Endothelial cell of umbilical vein (primary cell): ENCODE measurements around the gene DENND1A. TPM values are rescaled to one million over a fixed set of nuclear protein-coding genes. Genes with fewer than 3 reads are reported as not detected.

Source experiments
- BruUV-seq: library from RNA; stranded (reverse); fragments of 400-500 nt; replicated peaks from 2 replicates; lab custom pipeline; 2021; lab: Mats Ljungman, UMichigan
- CTCF ChIA-PET: fragments of 300-600, 350-600 bp; sonication (Branson Sonifier 250); formaldehyde crosslinking; loops from one replicate; lab custom pipeline; 2021; ENCODE audit warnings: antibody characterized with exemption, inconsistent platforms; lab: Charles Lee
- POLR2A ChIA-PET: fragments of 300-600, 350-600 bp; sonication (Branson Sonifier 250); formaldehyde crosslinking; loops from one replicate; lab custom pipeline; 2021; ENCODE audit warnings: antibody characterized with exemption, inconsistent platforms; lab: Charles Lee
- DNase-seq: peaks from one replicate; pipeline ENCODE4 v3.0.0-alpha.2; 2011; ENCODE audit warnings: low read depth, low spot score
- FAIRE-seq: peaks from 2 replicates; lab custom pipeline; 2011; peaks lifted over from hg19 to GRCh38; lab: Jason Lieb, UNC
- H2AFZ ChIP-seq: 2 replicates; pipeline ENCODE4 v1.6.0; 2012; ENCODE audit warnings: low read depth, low read length, control low read depth, inconsistent platforms
- H3K27ac ChIP-seq: 2 replicates; pipeline ENCODE4 v1.5.1; 2011; ENCODE audit warnings: low read depth, mild to moderate bottlenecking, control low read depth, low read length, moderate library complexity; ENCODE audit not compliant: insufficient read depth
- H3K27me3 ChIP-seq, 2 experiments: 2 replicates each; pipeline versions ENCODE4 v1.6.0 to v1.6.1; 2011; ENCODE audit warnings: low read length in 2 of 2, mixed read lengths in 1 of 2; ENCODE audit not compliant: control insufficient read depth in 2 of 2, insufficient read depth in 2 of 2
- H3K36me3 ChIP-seq, 2 experiments: 2 replicates in 1 of 2; 3 replicates in 1 of 2; pipeline ENCODE4 v1.5.1; 2011; ENCODE audit warnings: low read length in 2 of 2, mild to moderate bottlenecking in 1 of 2, moderate library complexity in 1 of 2; ENCODE audit not compliant: control insufficient read depth in 2 of 2, insufficient read depth in 2 of 2; ENCODE audit errors: extremely low read depth in 1 of 2
- H3K4me1 ChIP-seq: 3 replicates; pipeline ENCODE4 v1.5.1; 2011; ENCODE audit warnings: mild to moderate bottlenecking, low read length; ENCODE audit not compliant: control insufficient read depth, insufficient read depth; ENCODE audit errors: extremely low read depth
- H3K4me2 ChIP-seq: 2 replicates; pipeline ENCODE4 v1.6.1; 2011; ENCODE audit warnings: low read length, control low read depth, mixed read lengths; ENCODE audit not compliant: insufficient read depth
- H3K4me3 ChIP-seq, 3 experiments: fragments of 200-600 bp in 1 of 3; sonication (generic), shearing (Covaris generic) in 1 of 3; replicated peaks in 1 of 3; 2 replicates each; pipeline ENCODE4 v1.5.1; 2011 to 2016; ENCODE audit warnings: control low read depth in 3 of 3, low read length in 3 of 3, mild to moderate bottlenecking in 2 of 3, inconsistent platforms in 1 of 3, low read depth in 1 of 3, moderate library complexity in 1 of 3; ENCODE audit not compliant: insufficient read depth in 1 of 3
- H3K79me2 ChIP-seq: 2 replicates; pipeline ENCODE4 v1.6.0; 2012; ENCODE audit warnings: low read length, inconsistent platforms; ENCODE audit not compliant: control insufficient read depth, insufficient read depth
- H3K9ac ChIP-seq: replicated peaks from 2 replicates; pipeline ENCODE3; 2011; ENCODE audit warnings: low read length, control low read depth; ENCODE audit not compliant: insufficient read depth; ENCODE audit errors: extremely low read depth
- H3K9me1 ChIP-seq: replicated peaks from 3 replicates; pipeline ENCODE4 v1.6.0; 2011; ENCODE audit warnings: mild to moderate bottlenecking, low read length; ENCODE audit not compliant: control insufficient read depth, insufficient read depth; ENCODE audit errors: extremely low read depth
- H3K9me3 ChIP-seq: replicated peaks from 2 replicates; pipeline ENCODE4 v1.5.1; 2012; ENCODE audit warnings: low read length, inconsistent platforms; ENCODE audit not compliant: control insufficient read depth, insufficient read depth
- H4K20me1 ChIP-seq: replicated peaks from 2 replicates; pipeline ENCODE3; 2011; ENCODE audit warnings: mild to moderate bottlenecking, low read length; ENCODE audit not compliant: control insufficient read depth, insufficient read depth; ENCODE audit errors: extremely low read depth
- CTCF ChIP-seq, 2 donors: IDR thresholded peaks; 1 replicate in 1 of 2; 2 replicates in 1 of 2; pipeline ENCODE4 v1.5.1; 2011; ENCODE audit warnings: low read length in 2 of 2, mild to moderate bottlenecking in 2 of 2, moderate library complexity in 2 of 2, control low read depth in 1 of 2, inconsistent platforms in 1 of 2, low read depth in 1 of 2; ENCODE audit not compliant: insufficient read depth in 1 of 2; ENCODE audit errors: extremely low read depth in 1 of 2
- EZH2 ChIP-seq: IDR thresholded peaks from 2 replicates; pipeline ENCODE4 v1.6.1; 2012; ENCODE audit warnings: borderline replicate concordance, low read depth, mild to moderate bottlenecking, moderate library complexity, low read length, inconsistent platforms; ENCODE audit not compliant: severe bottlenecking
- FOS ChIP-seq: IDR thresholded peaks from 2 replicates; pipeline ENCODE4 v1.6.1; 2011; ENCODE audit warnings: mild to moderate bottlenecking, low read length, moderate library complexity, borderline replicate concordance; ENCODE audit not compliant: insufficient read depth
- GATA2 ChIP-seq: IDR thresholded peaks from 2 replicates; pipeline ENCODE4 v1.7.0; 2011; ENCODE audit warnings: low read depth, mild to moderate bottlenecking, moderate library complexity, mixed read lengths, low read length; ENCODE audit not compliant: insufficient read length, insufficient read depth
- JUN ChIP-seq: IDR thresholded peaks from 2 replicates; pipeline ENCODE4 v1.6.1; 2011; ENCODE audit warnings: borderline replicate concordance, low read depth; ENCODE audit not compliant: insufficient read length, insufficient read depth
- MAX ChIP-seq: IDR thresholded peaks from 2 replicates; pipeline ENCODE4 v1.6.1; 2011; ENCODE audit not compliant: insufficient read depth, insufficient read length
- MYC ChIP-seq: IDR thresholded peaks from one replicate; pipeline ENCODE4 v1.6.1; 2011; ENCODE audit warnings: mild to moderate bottlenecking, low read depth, low read length
- POLR2A ChIP-seq: IDR thresholded peaks from 2 replicates; pipeline ENCODE4 v1.6.1; 2012; ENCODE audit warnings: low read depth, mild to moderate bottlenecking, control low read depth, low read length
- POLR2AphosphoS5 ChIP-seq: IDR thresholded peaks from 2 replicates; pipeline ENCODE4 v1.6.1; 2012; ENCODE audit warnings: low read depth, mild to moderate bottlenecking, control low read depth, low read length, moderate library complexity; ENCODE audit not compliant: insufficient read depth
- dilution Hi-C: fragments of 300-500 bp; cut with MboI; formaldehyde crosslinking; loops from one replicate; pipeline ENCODE4 v1.15.0; 2019; ENCODE audit warnings: low sequenced_read_pairs; ENCODE audit not compliant: extremely low pct_ligation_motif_present
- intact Hi-C: fragments of 100-400 bp; cut with micrococcal nuclease; formaldehyde crosslinking; loops from one replicate; pipeline ENCODE4 v1.10.0; 2022
- polyA plus RNA-seq, 4 experiments: library from polyadenylated mRNA; depleted of rRNA in 3 of 4; stranded (reverse) in 3 of 4; unstranded in 1 of 4; fragments of >200 nt; gene quantifications; 2 replicates each; pipeline versions ENCODE4 v1.2.1 to v1.2.3, GENCODE V29; 2011 to 2012; ENCODE audit warnings: missing spikeins in 1 of 4
- total RNA-seq: library from RNA; stranded (reverse); gene quantifications from 2 replicates; pipeline ENCODE4 v1.2.3, GENCODE V29; 2021

The DENND1A gene
- total and polyA plus RNA-seq, 2 donors (not counting 3 experiments of a cell fraction or from before 2014, with no cell fraction given) = 18.5 to 24.5 TPM

- CTCF ChIA-PET = interaction anchor here (0.9 kb wide), 1 partner anchor 12 kb away, joined by 3 read pairs; no protein-coding TSS in a partner anchor
- FAIRE-seq = no peak
These were observed 441.1 kb downstream of the DENND1A start for GRCh38 chr9:123488722-123489321.

More at GRCh38 chr9:123488722-123489321, 441.1 kb downstream of the DENND1A start:
- Histone ChIP-seq H4K20me1 (no peaks in the 10 kb centered on the region), H3K4me3 (no peak overlapping the region), H3K4me2 (no peak overlapping the region), H3K79me2 (no peaks in the 10 kb centered on the region), H3K36me3 (no peaks in the 10 kb centered on the region), H3K27ac (no peak overlapping the region), H3K27me3 (no peaks in the 10 kb centered on the region), H2AFZ (no peak overlapping the region), H3K9me1 (no peaks in the 10 kb centered on the region), H3K9me3 (no peaks in the 10 kb centered on the region), H3K9ac (no peak overlapping the region), H3K4me1 (no peaks in the 10 kb centered on the region)
- DNase-seq = no peak
- intact Hi-C loops (no loop called here), dilution Hi-C loops (no loop called here)
- TF ChIP-seq JUN = no peak
- TF ChIP-seq POLR2A = no peak
- TF ChIP-seq POLR2AphosphoS5 = no peak
- TF ChIP-seq CTCF (IDR thresholded peaks at IDR 0.05; ENCODE audit: extremely low read depth in 1 of 2, insufficient read depth in 1 of 2, low read depth in 1 of 2, low read length in 2 of 2) = no peak
- TF ChIP-seq EZH2 = no peak
- no peak for TF ChIP-seq FOS
- TF ChIP-seq MYC = no peak
- no peak for TF ChIP-seq MAX
- TF ChIP-seq GATA2 = no peak
- POLR2A ChIA-PET = no interaction called here
- BruUV-seq = no TSS peak
